Immature natural killer cell (primary cell): ENCODE results near the gene SNX10. TPM values are rescaled to one million over a fixed set of nuclear protein-coding genes. Genes with fewer than 3 reads are reported as not detected.

ENCODE experiments used
- DNase-seq, 3 donors: peaks; one replicate each; pipeline ENCODE4 v3.0.0; 2022; ENCODE audit warnings: mixed read lengths in 1 of 3
- H3K27ac Mint-ChIP-seq, 6 donors: one replicate each; pipeline ENCODE4 v1.8.0; 2020; ENCODE audit warnings: mixed read lengths in 6 of 6, mild to moderate bottlenecking in 5 of 6, inconsistent platforms in 4 of 6, moderate library complexity in 3 of 6
- H3K27me3 Mint-ChIP-seq, 3 donors: one replicate each; pipeline ENCODE4 v1.8.0; 2020 to 2021; ENCODE audit warnings: low read depth in 3 of 3, mild to moderate bottlenecking in 3 of 3, mixed read lengths in 3 of 3, moderate library complexity in 3 of 3, inconsistent platforms in 1 of 3
- H3K36me3 Mint-ChIP-seq, 3 donors: one replicate each; pipeline ENCODE4 v1.8.0; 2020; ENCODE audit warnings: mixed read lengths in 3 of 3, inconsistent platforms in 2 of 3, mild to moderate bottlenecking in 2 of 3
- H3K4me1 Mint-ChIP-seq, 2 donors: one replicate each; pipeline ENCODE4 v1.8.0; 2020; ENCODE audit warnings: inconsistent platforms in 2 of 2, mild to moderate bottlenecking in 2 of 2, mixed read lengths in 2 of 2, moderate library complexity in 1 of 2
- H3K4me3 Mint-ChIP-seq, 5 donors: one replicate each; pipeline ENCODE4 v1.8.0; 2020; ENCODE audit warnings: mild to moderate bottlenecking in 5 of 5, mixed read lengths in 5 of 5, inconsistent platforms in 3 of 5, moderate library complexity in 3 of 5
- H3K9me3 Mint-ChIP-seq, 6 donors: one replicate each; pipeline ENCODE4 v1.8.0; 2020; ENCODE audit warnings: mild to moderate bottlenecking in 6 of 6, mixed read lengths in 6 of 6, inconsistent platforms in 4 of 6, moderate library complexity in 3 of 6
- polyA plus RNA-seq, 3 donors: library from polyadenylated mRNA; unstranded; fragments of 300-500 nt; fragmentation: Illumina TruSeq; gene quantifications; one replicate each; pipeline ENCODE4 v1.2.3, GENCODE V29; 2021

Gene SNX10
- polyA plus RNA-seq, 3 donors from 2014 or later, result 50.1 to 54.3 (median 51.8) TPM

DNA sequence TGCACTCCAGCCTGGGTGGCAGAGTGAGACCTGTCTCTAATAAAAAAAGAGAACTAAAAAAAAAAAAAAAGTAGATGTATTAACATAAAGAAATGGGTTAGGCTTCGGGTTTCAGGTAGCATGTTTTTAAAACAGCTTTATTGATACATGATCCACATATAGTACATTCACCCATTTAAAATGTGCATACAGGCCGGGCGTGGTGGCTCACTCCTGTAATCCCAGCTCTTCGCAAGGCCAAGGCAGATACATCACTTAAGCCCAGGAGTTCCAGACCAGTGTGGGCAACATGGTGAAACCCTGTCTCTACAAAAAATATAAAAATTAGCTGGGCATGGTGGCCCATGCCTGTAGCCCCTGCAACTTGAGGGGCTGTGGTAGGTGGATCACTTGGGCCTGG lies 39.5 kb downstream of the SNX10 start:
- H3K4me3 Mint-ChIP-seq, result no peak overlapping the region
- peak overlapping the region in 1 of 6 donors; percentile 65 for H3K27ac Mint-ChIP-seq
- H3K4me1 Mint-ChIP-seq, result peaks cover 53 to 79% of the 10 kb centered on the region in 2 donors

DNA sequence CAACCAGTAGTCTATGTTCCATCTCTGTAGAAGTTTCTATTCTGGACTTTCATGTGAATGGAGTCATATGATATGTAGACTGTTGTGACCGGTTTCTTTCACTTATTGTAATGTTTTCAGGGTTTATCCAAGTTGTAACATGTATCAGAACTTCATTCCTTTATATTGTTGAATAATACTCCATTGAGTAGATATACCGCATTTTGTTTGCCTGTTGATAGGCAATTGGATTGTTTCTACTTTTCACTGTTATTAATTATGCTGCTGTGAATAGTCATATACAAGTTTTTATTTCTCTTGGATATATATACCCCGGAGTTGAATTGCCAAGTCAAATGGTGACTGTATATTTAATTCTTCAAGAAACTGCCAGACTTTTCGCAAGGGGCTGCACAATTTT lies 40.1 kb downstream of the SNX10 start:
- H3K36me3 Mint-ChIP-seq, result peaks cover 6 to 8% (median 6%) of the 10 kb centered on the region in 3 donors
- H3K27ac Mint-ChIP-seq, result peak overlapping the region in 3 of 6 donors; percentile 17 to 25 (median 19)
- no peaks in the 10 kb centered on the region for H3K9me3 Mint-ChIP-seq
- peaks cover 54 to 85% of the 10 kb centered on the region in 2 donors for H3K4me1 Mint-ChIP-seq
- H3K4me3 Mint-ChIP-seq, result no peak overlapping the region
- no peak for DNase-seq
- H3K27me3 Mint-ChIP-seq, result peaks cover 0 to 4% (median 2%) of the 10 kb centered on the region in 3 donors

More for the DNA sequence above, 39.5 kb downstream of the SNX10 start:
- DNase-seq, result no peak
- peaks cover 0 to 4% (median 2%) of the 10 kb centered on the region in 3 donors for H3K27me3 Mint-ChIP-seq
- no peaks in the 10 kb centered on the region for H3K9me3 Mint-ChIP-seq
- H3K36me3 Mint-ChIP-seq, result peaks cover 6 to 8% (median 6%) of the 10 kb centered on the region in 3 donors

DNA sequence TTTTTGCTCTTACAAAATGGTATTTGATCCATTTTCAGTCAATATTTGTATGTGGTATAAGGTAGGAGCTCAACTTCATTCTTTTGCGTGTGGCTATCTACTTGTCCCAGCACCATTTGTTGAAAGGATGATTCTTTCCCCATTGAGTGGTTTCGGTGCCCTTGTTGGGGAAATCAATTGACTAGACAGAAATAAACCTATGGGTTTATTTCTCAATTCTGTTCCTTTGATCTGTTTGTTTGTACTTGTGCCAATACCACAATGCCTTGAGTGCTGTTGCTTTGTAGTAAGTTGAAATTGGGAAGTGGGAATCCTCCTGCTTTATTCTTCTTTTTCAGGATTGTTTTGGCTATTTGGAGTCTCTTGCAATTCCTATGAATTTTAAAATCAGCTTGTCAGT lies 41.0 kb downstream of the SNX10 start:
- Mint-ChIP-seq H3K4me1 (peaks cover 55 to 88% of the 10 kb centered on the region in 2 donors), H3K27ac (peak overlapping the region in 1 of 6 donors; percentile 1), H3K36me3 (peaks cover 6 to 8% (median 6%) of the 10 kb centered on the region in 3 donors), H3K9me3 (no peaks in the 10 kb centered on the region), H3K27me3 (peaks cover 0 to 4% (median 2%) of the 10 kb centered on the region in 3 donors), H3K4me3 (no peak overlapping the region)
- no peak for DNase-seq

DNA sequence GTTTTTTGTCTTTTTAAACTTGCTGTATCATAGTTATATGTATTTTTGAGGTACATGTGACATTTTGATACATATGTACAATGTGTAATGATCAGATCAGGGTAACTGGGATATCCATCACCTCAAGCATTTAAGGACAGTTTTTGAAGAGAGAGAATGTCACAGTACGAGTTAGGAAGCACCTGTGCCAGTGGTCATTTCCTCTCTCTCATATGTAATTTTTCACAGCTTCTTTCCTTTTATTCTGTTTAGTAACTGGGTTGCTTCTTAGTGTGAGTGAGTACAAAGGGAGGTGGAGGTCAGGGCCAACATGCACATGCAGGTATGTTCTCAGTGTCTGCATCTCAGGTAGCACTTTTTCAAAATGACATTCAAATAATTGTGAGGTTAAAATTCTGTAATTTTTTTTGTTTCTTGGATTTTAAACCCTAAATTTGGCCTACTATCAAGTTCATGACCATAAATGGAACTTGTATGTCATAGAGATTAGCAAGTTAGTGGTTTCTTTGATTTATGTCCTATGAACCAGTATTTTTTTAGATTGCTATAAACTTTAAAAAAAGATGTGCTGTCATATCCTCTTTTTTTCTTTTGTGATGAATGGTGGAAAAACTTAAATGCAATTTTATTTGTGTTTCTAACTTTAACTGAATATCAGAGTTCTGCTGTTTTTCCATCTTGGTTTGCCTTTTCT lies 42.7 kb downstream of the SNX10 start:
- Mint-ChIP-seq H3K4me1 (peaks cover 44 to 80% of the 10 kb centered on the region in 2 donors), H3K27ac (peak overlapping the region; percentile 19 to 76 (median 48)), H3K4me3 (peak overlapping the region in 1 of 5 donors; percentile 3), H3K9me3 (no peaks in the 10 kb centered on the region), H3K36me3 (peaks cover 5 to 6% (median 6%) of the 10 kb centered on the region in 3 donors), H3K27me3 (peaks cover 0 to 4% (median 0%) of the 10 kb centered on the region in 3 donors)
- DNase-seq, result no peak

DNA sequence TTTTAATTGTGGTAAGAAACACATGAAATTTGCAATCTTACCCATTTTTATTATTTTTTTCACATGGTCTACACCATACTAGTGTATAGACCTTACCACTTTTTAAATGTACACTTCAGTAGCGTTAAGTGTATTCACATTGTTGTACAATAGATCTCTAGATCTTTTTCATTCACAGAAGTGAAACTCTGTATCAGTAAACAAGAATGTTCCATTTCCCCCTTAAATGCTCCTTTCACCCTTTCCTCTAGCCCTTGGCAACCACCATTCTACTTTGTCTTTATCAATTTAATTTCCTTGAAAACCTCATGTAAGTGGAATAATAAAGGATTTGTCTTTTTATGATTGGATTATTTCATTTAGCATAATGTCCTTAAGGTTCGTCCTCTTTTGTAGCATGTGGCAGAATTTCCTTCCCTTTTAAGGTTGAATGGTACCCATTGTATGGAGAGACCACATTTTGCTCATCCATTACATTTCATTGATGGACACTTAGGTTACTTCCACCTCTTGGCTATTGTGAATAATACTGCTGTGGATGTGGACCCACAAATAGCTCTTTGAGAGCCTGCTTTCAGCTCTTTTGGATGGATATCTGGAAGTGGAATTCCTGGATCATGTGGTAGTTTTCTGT lies 45.7 kb downstream of the SNX10 start:
- Mint-ChIP-seq H3K4me3 (no peak overlapping the region), H3K27me3 (no peaks in the 10 kb centered on the region), H3K36me3 (no peaks in the 10 kb centered on the region), H3K27ac (no peak overlapping the region), H3K4me1 (peaks cover 28 to 68% of the 10 kb centered on the region in 2 donors), H3K9me3 (no peaks in the 10 kb centered on the region)
- DNase-seq, result no peak

DNA sequence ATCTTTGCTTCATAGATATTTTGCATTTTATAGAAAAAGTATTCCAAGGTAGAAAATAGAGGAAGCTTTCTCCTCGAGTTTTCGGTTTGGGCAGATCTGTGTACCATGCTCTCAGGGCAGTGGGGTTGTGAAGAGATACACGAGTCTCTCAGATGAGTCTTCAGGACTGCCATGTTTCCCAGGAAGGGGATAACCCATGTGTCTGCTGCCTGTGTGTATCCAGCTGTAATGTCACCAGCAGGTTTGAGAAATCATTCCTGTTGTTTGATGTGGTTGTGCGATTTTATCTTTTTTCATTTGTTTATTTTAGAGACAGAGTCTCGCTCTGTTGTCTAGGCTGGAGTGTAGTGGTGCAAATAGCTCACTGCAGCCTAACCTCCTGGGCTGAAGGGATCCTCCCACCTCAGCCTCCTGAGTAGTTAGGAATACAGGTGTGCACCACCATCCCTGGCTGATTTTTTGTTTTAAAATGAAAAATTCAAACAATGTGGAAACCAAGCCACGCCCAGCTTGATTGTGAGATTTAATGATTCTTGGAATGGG lies 48.9 kb downstream of the SNX10 start:
- Mint-ChIP-seq H3K4me3 (no peak overlapping the region), H3K4me1 (peaks cover 10 to 59% of the 10 kb centered on the region in 2 donors), H3K27ac (no peak overlapping the region), H3K27me3 (peaks cover 0 to 3% (median 1%) of the 10 kb centered on the region in 3 donors), H3K36me3 (peaks cover 0 to 3% (median 3%) of the 10 kb centered on the region in 3 donors), H3K9me3 (no peaks in the 10 kb centered on the region)
- no peak for DNase-seq

DNA sequence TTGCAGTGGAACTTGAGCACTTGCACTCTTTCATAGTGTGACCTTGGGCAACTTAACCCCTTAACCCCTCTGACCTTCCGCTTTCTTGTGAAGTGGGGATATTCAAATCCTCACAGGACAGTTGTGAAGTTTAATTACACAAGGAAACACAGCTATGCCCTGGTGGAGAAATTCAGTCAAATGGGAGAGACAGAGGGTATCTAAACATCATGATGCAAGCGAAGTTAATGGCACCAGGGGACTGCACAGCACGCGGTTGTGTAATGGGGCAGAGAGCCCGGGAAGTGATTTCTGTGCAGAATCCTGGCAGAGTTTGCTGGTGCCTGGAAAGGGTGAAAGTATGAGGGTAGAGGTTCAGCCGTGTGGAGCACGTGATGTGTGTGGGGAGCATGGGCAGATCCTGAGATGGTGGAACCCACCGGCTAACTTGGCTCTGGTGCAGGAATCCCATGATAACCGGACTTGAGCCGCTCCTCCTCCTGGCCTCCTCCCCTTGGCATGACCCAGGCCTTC lies 51.7 kb downstream of the SNX10 start:
- H3K27ac Mint-ChIP-seq, result peak overlapping the region in 1 of 6 donors; percentile 5
- peaks cover 0 to 17% (median 14%) of the 10 kb centered on the region in 3 donors for H3K36me3 Mint-ChIP-seq
- H3K9me3 Mint-ChIP-seq, result no peaks in the 10 kb centered on the region
- no peak overlapping the region for H3K4me3 Mint-ChIP-seq
- DNase-seq, result no peak
- H3K27me3 Mint-ChIP-seq, result peaks cover 0 to 3% (median 1%) of the 10 kb centered on the region in 3 donors
- peaks cover 1 to 39% of the 10 kb centered on the region in 2 donors for H3K4me1 Mint-ChIP-seq

DNA sequence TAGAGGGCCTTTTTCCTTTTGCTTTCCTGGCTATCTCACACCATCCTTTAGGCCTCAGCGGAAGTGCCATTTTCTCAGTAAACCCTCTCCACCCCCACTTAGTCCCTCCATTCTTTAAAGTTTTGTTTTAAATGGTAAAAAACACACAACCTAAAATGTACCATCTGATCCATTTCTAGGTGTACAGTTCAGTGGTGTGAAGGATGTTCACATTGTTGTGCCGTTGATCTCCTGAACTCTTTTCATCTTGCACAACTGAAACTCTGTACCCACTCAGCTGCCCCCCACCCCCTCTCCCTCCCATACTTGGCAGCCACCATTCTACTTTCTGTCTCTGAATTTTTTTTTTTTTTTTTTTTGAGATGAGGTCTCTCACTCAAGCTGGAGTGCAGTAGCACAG lies 52.2 kb downstream of the SNX10 start:
- DNase-seq, result no peak
- H3K27ac Mint-ChIP-seq, result no peak overlapping the region

DNA sequence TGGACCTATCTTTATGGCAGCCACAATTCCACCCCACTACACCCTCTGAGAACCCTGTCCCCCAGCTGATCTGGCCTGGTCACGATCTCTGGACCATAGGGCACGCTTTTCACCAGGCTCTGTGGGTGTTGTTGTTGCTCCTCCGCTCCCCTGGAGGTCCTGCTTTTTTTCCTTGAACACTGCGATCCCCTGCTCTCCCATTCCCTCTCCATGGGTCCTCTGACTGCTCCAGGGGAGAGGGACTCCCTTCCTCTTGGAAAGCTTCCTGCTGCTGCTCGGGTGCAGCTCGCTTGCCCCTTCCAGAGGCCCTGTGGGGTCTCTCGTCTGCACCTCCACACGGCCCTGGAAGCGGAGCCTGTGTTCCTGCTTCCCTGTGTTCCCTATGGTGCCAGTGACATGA lies 53.5 kb downstream of the SNX10 start:
- Mint-ChIP-seq H3K36me3 (peaks cover 4 to 26% (median 18%) of the 10 kb centered on the region in 3 donors), H3K27me3 (peaks cover 0 to 3% (median 1%) of the 10 kb centered on the region in 3 donors), H3K4me1 (peaks cover 1 to 32% of the 10 kb centered on the region in 2 donors), H3K9me3 (no peaks in the 10 kb centered on the region), H3K27ac (no peak overlapping the region), H3K4me3 (no peak overlapping the region)
- no peak for DNase-seq

More for the DNA sequence above, 52.2 kb downstream of the SNX10 start:
- Mint-ChIP-seq H3K4me1 (peaks cover 1 to 36% of the 10 kb centered on the region in 2 donors), H3K27me3 (peaks cover 0 to 3% (median 1%) of the 10 kb centered on the region in 3 donors), H3K4me3 (no peak overlapping the region), H3K9me3 (no peaks in the 10 kb centered on the region), H3K36me3 (peaks cover 0 to 22% (median 18%) of the 10 kb centered on the region in 3 donors)

DNA sequence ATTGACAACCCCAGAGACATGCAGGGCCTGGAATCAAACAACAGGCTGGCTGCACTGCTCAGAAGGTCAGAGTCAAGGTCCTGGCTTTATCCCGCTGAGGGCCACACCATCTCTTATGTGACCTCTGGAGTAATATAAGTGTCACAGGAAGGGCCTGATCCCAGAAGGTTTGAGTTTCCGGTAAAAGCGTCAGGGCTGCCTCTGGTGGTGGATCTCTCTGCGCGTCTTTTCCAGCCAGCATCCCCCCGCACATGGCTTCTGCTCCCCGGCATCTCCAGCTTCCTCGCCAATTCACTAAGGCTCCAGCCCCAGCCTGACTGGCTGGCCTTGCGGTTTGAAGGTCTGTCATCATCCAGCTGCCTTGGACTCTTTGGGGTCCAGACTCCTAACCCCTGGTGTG lies 54.2 kb downstream of the SNX10 start:
- Mint-ChIP-seq H3K4me3 (no peak overlapping the region), H3K9me3 (no peaks in the 10 kb centered on the region), H3K27me3 (peaks cover 0 to 3% (median 1%) of the 10 kb centered on the region in 3 donors), H3K4me1 (peaks cover 1 to 27% of the 10 kb centered on the region in 2 donors), H3K27ac (no peak overlapping the region), H3K36me3 (peaks cover 5 to 26% (median 18%) of the 10 kb centered on the region in 3 donors)
- DNase-seq, result no peak

DNA sequence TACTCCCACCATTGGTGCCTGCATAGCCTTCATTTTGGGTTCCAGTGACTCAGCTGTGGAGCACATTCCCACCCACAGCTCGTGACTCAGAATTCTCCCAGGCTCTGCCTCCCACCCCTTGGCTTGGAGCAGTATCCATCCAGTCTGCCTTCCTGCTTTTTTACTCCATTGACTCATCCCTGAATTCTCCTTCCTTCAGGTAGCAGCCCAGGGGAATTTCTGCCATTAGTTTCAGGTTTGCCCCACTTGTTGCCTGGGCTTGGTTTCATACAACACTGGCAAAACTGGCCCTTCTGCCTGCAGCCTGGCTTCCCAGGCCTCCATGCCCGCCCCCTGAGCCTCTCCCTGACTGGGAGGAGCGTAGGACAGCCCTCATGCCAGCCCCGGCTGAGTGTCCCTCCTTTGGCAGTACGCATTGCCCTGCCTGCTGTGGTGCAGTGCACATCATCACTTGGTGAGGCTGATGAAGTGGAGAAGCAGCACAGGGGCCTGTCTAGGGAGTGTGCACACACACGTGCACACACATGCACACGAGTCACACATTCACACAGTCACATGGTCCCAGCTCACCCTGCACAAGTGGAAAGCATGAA lies 55.0 kb downstream of the SNX10 start:
- peaks cover 1 to 27% of the 10 kb centered on the region in 2 donors for H3K4me1 Mint-ChIP-seq

DNA sequence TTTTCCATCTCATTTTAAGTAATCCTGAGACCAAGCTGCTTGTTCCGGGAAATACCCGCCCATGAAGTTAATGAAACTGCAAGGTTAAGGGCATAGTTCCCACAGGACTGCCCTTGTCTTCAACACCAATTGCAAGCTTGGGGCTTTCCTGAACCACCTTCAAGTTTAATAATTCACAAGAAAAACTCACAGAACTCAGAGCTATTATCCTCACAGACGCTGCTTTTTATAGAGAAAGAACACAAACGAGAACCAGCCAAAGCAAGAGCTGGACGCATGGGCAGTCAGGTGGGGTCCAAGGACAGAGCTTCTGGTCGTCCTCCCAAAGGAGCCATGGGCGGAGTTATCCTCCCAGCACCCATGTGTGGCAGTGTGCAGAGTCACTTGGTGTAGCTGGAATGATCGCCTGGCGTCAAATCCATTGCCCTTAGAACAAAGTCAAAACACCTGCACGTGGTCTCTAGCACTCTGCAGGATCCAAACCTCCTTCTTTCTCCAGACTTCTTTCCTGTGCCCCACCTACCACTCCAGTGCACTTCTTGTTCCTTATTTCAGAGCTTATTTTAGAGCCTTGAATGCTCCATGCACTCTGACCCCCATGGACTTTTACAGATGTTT lies 56.7 kb downstream of the SNX10 start:
- Mint-ChIP-seq H3K27ac (peak overlapping the region in 1 of 6 donors; percentile 12), H3K36me3 (peaks cover 10 to 41% (median 22%) of the 10 kb centered on the region in 3 donors), H3K4me1 (peaks cover 1 to 23% of the 10 kb centered on the region in 2 donors), H3K4me3 (no peak overlapping the region), H3K27me3 (peaks cover 0 to 3% (median 3%) of the 10 kb centered on the region in 3 donors), H3K9me3 (no peaks in the 10 kb centered on the region)
- no peak for DNase-seq

More for the DNA sequence above, 55.0 kb downstream of the SNX10 start:
- Mint-ChIP-seq H3K27ac (peak overlapping the region in 1 of 6 donors; percentile 46), H3K36me3 (peaks cover 5 to 31% (median 18%) of the 10 kb centered on the region in 3 donors), H3K4me3 (no peak overlapping the region), H3K27me3 (peaks cover 0 to 3% (median 1%) of the 10 kb centered on the region in 3 donors), H3K9me3 (no peaks in the 10 kb centered on the region)
- no peak for DNase-seq
